Lower lobe of right lung (tissue), 2 donors: ENCODE measurements around the gene STK17A. TPM values are rescaled to one million over a fixed set of nuclear protein-coding genes. Genes with fewer than 3 reads are reported as not detected.

ENCODE experiments used
- ATAC-seq, 2 donors: fragments of 200-7000 bp; cut with Tn5 transposase; one replicate each; pipeline ENCODE4 v1.9.1; 2020 to 2022; ENCODE audit warnings: mild to moderate bottlenecking in 2 of 2, moderate library complexity in 2 of 2
- DNase-seq: peaks from one replicate; pipeline ENCODE4 v3.0.0-alpha.2; 2020
- H3K27ac ChIP-seq: fragments of 200-600 bp; one replicate; pipeline ENCODE4 v1.8.0; 2022
- H3K27me3 ChIP-seq: fragments of 200-600 bp; one replicate; pipeline ENCODE4 v1.8.0; 2022; ENCODE audit warnings: low read depth
- H3K36me3 ChIP-seq: fragments of 200-600 bp; one replicate; pipeline ENCODE4 v1.8.0; 2022; ENCODE audit warnings: mild to moderate bottlenecking
- H3K4me1 ChIP-seq: fragments of 200-600 bp; one replicate; pipeline ENCODE4 v1.8.0; 2022
- H3K4me3 ChIP-seq: fragments of 200-600 bp; one replicate; pipeline ENCODE4 v1.8.0; 2022; ENCODE audit warnings: mild to moderate bottlenecking
- H3K9me3 ChIP-seq: fragments of 200-600 bp; one replicate; pipeline ENCODE4 v1.8.0; 2022
- CTCF ChIP-seq: fragments of 200-600 bp; IDR thresholded peaks from one replicate; pipeline ENCODE4 v1.8.0; 2022; ENCODE audit warnings: antibody characterized with exemption, mild to moderate bottlenecking
- intact Hi-C: fragments of 100-400 bp; cut with DNase I; formaldehyde crosslinking; loops from one replicate; pipeline ENCODE4 v1.11.0; 2022
- total RNA-seq: library from RNA; stranded (reverse); fragmentation: NEBNext Ultra II Directional; extraction: Animal tissue kit (Norgen Biotek cat#: 25700); gene quantifications from one replicate; pipeline ENCODE4 v1.2.1, GENCODE V29; 2021
- donor health status: DM: no; HTN: yes; CAD: no; lungs with severe emphysema.

Gene STK17A
- total RNA-seq, 1 donor from 2014 or later: 27.1 TPM

GRCh38 chr7:43655584-43655983 is 72.7 kb downstream of the STK17A start:
- intact Hi-C loops: no loop called here
- Histone ChIP-seq H3K4me1 (peaks cover 26% of the 10 kb centered on the region), H3K4me3 (no peak overlapping the region), H3K27ac (no peak overlapping the region), H3K27me3 (no peaks in the 10 kb centered on the region), H3K9me3 (no peaks in the 10 kb centered on the region), H3K36me3 (no peaks in the 10 kb centered on the region)
- ATAC-seq (no peak), DNase-seq (no peak)
- no peak for TF ChIP-seq CTCF

- no peak for DNase-seq
- no peak overlapping the region for H3K4me3 ChIP-seq
- H3K4me1 ChIP-seq: peaks cover 11% of the 10 kb centered on the region
- intact Hi-C loops: no loop called here
- TF ChIP-seq CTCF: no peak
- H3K36me3 ChIP-seq: no peaks in the 10 kb centered on the region
- H3K27me3 ChIP-seq: no peaks in the 10 kb centered on the region
- ATAC-seq: no peak
- H3K27ac ChIP-seq: no peak overlapping the region
- no peaks in the 10 kb centered on the region for H3K9me3 ChIP-seq
Observed at GRCh38 chr7:43656997-43657396, 74.1 kb downstream of the STK17A start.

GRCh38 chr7:43658718-43659548 is 76.0 kb downstream of the STK17A start:
- TF ChIP-seq CTCF: no peak

GRCh38 chr7:43659549-43659896 is 76.6 kb downstream of the STK17A start:
- no peaks in the 10 kb centered on the region for H3K36me3 ChIP-seq
- peaks cover 11% of the 10 kb centered on the region for H3K4me1 ChIP-seq
- intact Hi-C loops: no loop called here
- H3K27ac ChIP-seq: no peak overlapping the region
- TF ChIP-seq CTCF: no peak
- H3K9me3 ChIP-seq: no peaks in the 10 kb centered on the region
- no peak overlapping the region for H3K4me3 ChIP-seq
- no peaks in the 10 kb centered on the region for H3K27me3 ChIP-seq
- no peak for DNase-seq
- peak in 1 of 2 donors; percentile 43 for ATAC-seq

More at GRCh38 chr7:43658718-43659548, 76.0 kb downstream of the STK17A start:
- peak in 1 of 2 donors; percentile 74 for ATAC-seq
- H3K36me3 ChIP-seq: no peaks in the 10 kb centered on the region
- no peak overlapping the region for H3K27ac ChIP-seq
- H3K9me3 ChIP-seq: no peaks in the 10 kb centered on the region
- no peaks in the 10 kb centered on the region for H3K27me3 ChIP-seq
- DNase-seq: no peak
- intact Hi-C loops: no loop called here
- H3K4me3 ChIP-seq: no peak overlapping the region
- peaks cover 11% of the 10 kb centered on the region for H3K4me1 ChIP-seq

- ATAC-seq: peak in 1 of 2 donors; percentile 36
- Histone ChIP-seq H3K9me3 (no peaks in the 10 kb centered on the region), H3K27ac (no peak overlapping the region), H3K4me1 (peaks cover 11% of the 10 kb centered on the region), H3K4me3 (no peak overlapping the region), H3K36me3 (no peaks in the 10 kb centered on the region), H3K27me3 (no peaks in the 10 kb centered on the region)
- intact Hi-C loops: no loop called here
- DNase-seq: no peak
- TF ChIP-seq CTCF: no peak
Observed at GRCh38 chr7:43660141-43660540, 77.2 kb downstream of the STK17A start.
